CD8-positive, alpha-beta memory T cell (primary cell): ENCODE measurements around the gene LMBR1. TPM values are rescaled to one million over a fixed set of nuclear protein-coding genes. Genes with fewer than 3 reads are reported as not detected.
"Not testable (repeated sequence)": the region's sequence is repeated elsewhere in the genome, so short reads cannot be mapped to it uniquely, and the experiment has no call there.

Experiments used
- CTCF ChIA-PET: fragments of 350-600 bp; sonication (Branson Sonifier 250); formaldehyde crosslinking; loops from one replicate; lab custom pipeline; 2021; ENCODE audit warnings: antibody characterized with exemption; lab: Charles Lee
- POLR2A ChIA-PET: fragments of 350-600 bp; sonication (Branson Sonifier 250); formaldehyde crosslinking; loops from one replicate; lab custom pipeline; 2021; ENCODE audit warnings: antibody characterized with exemption; lab: Charles Lee
- DNase-seq, 5 donors: peaks; one replicate each; pipeline versions ENCODE4 v3.0.0 to v3.0.0-alpha.2; 2020 to 2022; ENCODE audit warnings: mixed read lengths in 1 of 5
- H3K27ac ChIP-seq: one replicate; pipeline ENCODE4 v1.7.0; 2013; ENCODE audit warnings: low read depth, mild to moderate bottlenecking, low read length, moderate library complexity
- H3K27me3 ChIP-seq: 2 replicates; pipeline ENCODE4 v1.7.0; 2013; ENCODE audit warnings: low read length, mild to moderate bottlenecking; ENCODE audit not compliant: insufficient read depth, poor library complexity, severe bottlenecking
- H3K36me3 ChIP-seq: 2 replicates; pipeline ENCODE4 v1.7.0; 2013; ENCODE audit warnings: mild to moderate bottlenecking, low read length, moderate library complexity; ENCODE audit not compliant: insufficient read depth
- H3K4me1 ChIP-seq: 2 replicates; pipeline ENCODE4 v1.7.0; 2013; ENCODE audit warnings: mild to moderate bottlenecking, low read length, moderate library complexity; ENCODE audit not compliant: insufficient read depth
- H3K4me3 ChIP-seq: 2 replicates; pipeline ENCODE4 v1.7.0; 2013; ENCODE audit warnings: mild to moderate bottlenecking, low read length
- H3K9me3 ChIP-seq: 2 replicates; pipeline ENCODE4 v1.7.0; 2013; ENCODE audit warnings: mild to moderate bottlenecking, low read length
- H3K27ac Mint-ChIP-seq, 8 donors: one replicate each; pipeline ENCODE4 v1.8.0; 2020 to 2021; ENCODE audit warnings: mixed read lengths in 8 of 8, mild to moderate bottlenecking in 6 of 8, inconsistent platforms in 3 of 8, moderate library complexity in 3 of 8
- H3K27me3 Mint-ChIP-seq, 2 donors: one replicate each; pipeline ENCODE4 v1.8.0; 2020 to 2021; ENCODE audit warnings: mixed read lengths in 2 of 2, mild to moderate bottlenecking in 1 of 2, moderate library complexity in 1 of 2
- H3K36me3 Mint-ChIP-seq, 3 donors: one replicate each; pipeline ENCODE4 v1.8.0; 2020 to 2021; ENCODE audit warnings: mixed read lengths in 3 of 3, inconsistent platforms in 1 of 3, mild to moderate bottlenecking in 1 of 3
- H3K4me1 Mint-ChIP-seq, 3 donors: one replicate each; pipeline ENCODE4 v1.8.0; 2020 to 2021; ENCODE audit warnings: mixed read lengths in 3 of 3, inconsistent platforms in 1 of 3, mild to moderate bottlenecking in 1 of 3
- H3K4me3 Mint-ChIP-seq, 7 donors: one replicate each; pipeline ENCODE4 v1.8.0; 2020 to 2021; ENCODE audit warnings: mixed read lengths in 7 of 7, mild to moderate bottlenecking in 6 of 7, moderate library complexity in 4 of 7, inconsistent platforms in 2 of 7
- H3K9me3 Mint-ChIP-seq, 5 donors: one replicate each; pipeline ENCODE4 v1.8.0; 2020 to 2022; ENCODE audit warnings: mixed read lengths in 5 of 5, mild to moderate bottlenecking in 3 of 5, moderate library complexity in 2 of 5, inconsistent platforms in 1 of 5
- polyA plus RNA-seq: library from polyadenylated mRNA; unstranded; fragments of 300-500 nt; fragmentation: Illumina TruSeq; gene quantifications from one replicate; pipeline ENCODE4 v1.2.3, GENCODE V29; 2021
- total RNA-seq, 2 experiments: library from RNA; stranded (reverse); gene quantifications; one replicate each; pipeline ENCODE4 v1.2.3, GENCODE V29; 2021

Gene LMBR1
- total and polyA plus RNA-seq, 3 experiments from 2014 or later = 26.8 to 51.9 (median 49.2) TPM

DNA sequence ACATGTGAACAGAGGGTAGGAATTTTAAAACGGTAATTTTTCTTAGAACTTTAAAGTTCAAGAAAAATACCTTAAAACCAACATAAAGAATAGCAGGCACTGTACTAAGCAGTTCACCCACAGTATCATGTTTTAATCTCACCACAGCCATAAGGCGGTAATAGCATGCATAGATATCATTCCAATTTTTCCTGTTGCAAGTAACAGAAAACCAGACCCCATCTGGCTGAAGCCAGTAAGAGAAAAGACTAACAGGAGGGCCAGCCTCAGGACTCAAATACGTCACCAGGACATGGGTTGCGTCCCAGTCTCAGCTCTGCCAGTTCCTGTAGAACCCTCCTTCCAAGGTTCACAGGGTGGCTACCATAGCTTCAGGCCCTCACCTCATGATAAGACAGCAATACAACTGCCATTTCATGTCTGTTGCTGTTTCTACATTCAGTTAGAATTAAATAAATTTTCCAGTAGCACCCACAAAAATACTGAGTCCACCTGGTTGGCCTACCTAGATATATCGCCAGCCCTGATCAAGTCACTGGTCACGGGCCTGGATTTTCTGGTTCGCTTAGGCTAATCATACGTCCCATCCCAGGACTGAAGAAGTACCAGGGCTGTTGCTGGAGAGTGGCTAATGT, 254.4 kb downstream of the LMBR1 start:
- H3K4me3 Mint-ChIP-seq = peak overlapping the region in 4 of 7 donors; percentile 28 to 80 (median 54)
- peak overlapping the region in 3 of 8 donors; percentile 60 to 89 (median 72) for H3K27ac Mint-ChIP-seq
- no peak for DNase-seq
- Histone ChIP-seq H3K4me1 (peaks cover 16% of the 10 kb centered on the region), H3K4me3 (no peak overlapping the region), H3K27ac (peak overlapping the region; percentile 83), H3K27me3 (no peaks in the 10 kb centered on the region), H3K9me3 (no peaks in the 10 kb centered on the region), H3K36me3 (no peaks in the 10 kb centered on the region)
- H3K27me3 Mint-ChIP-seq = peaks cover 18 to 71% of the 10 kb centered on the region in 2 donors
- ChIA-PET POLR2A (no interaction called here), CTCF (no interaction called here)
- peaks cover 6 to 10% (median 6%) of the 10 kb centered on the region in 5 donors for H3K9me3 Mint-ChIP-seq
- H3K4me1 Mint-ChIP-seq = peaks cover 11 to 20% (median 20%) of the 10 kb centered on the region in 3 donors
- H3K36me3 Mint-ChIP-seq = peaks cover 0 to 4% (median 0%) of the 10 kb centered on the region in 3 donors

DNA sequence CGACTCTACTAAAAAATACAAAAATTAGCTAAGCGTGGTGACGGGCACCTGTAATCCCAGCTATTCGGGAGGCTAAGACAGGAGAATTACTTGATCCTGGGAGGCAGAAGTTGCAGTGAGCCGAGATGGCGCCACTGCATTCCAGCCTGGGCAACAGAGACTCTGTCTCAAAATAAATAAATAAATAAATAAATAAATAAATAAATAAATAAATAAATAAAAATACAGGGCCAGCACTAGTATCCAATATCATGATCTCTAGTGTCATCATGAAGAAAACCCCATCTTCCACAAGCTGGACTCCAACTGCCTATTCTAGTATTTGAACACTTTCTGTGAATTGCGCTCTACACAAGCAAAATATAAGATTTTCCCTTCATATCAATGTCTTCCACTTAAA, 255.9 kb downstream of the LMBR1 start:
- CTCF ChIA-PET, H3K4me3 ChIP-seq, H3K27ac ChIP-seq, H3K36me3 Mint-ChIP-seq, POLR2A ChIA-PET, DNase-seq, H3K27ac Mint-ChIP-seq, H3K27me3 ChIP-seq, H3K36me3 ChIP-seq, H3K9me3 ChIP-seq: not testable (repeated sequence)
- peaks cover 11 to 20% (median 20%) of the 10 kb centered on the region in 3 donors for H3K4me1 Mint-ChIP-seq
- peaks cover 16% of the 10 kb centered on the region for H3K4me1 ChIP-seq
- H3K9me3 Mint-ChIP-seq = peaks cover 6 to 10% (median 6%) of the 10 kb centered on the region in 5 donors
- peak overlapping the region in 1 of 7 donors; percentile 59 for H3K4me3 Mint-ChIP-seq
- H3K27me3 Mint-ChIP-seq = peaks cover 16 to 65% of the 10 kb centered on the region in 2 donors

DNA sequence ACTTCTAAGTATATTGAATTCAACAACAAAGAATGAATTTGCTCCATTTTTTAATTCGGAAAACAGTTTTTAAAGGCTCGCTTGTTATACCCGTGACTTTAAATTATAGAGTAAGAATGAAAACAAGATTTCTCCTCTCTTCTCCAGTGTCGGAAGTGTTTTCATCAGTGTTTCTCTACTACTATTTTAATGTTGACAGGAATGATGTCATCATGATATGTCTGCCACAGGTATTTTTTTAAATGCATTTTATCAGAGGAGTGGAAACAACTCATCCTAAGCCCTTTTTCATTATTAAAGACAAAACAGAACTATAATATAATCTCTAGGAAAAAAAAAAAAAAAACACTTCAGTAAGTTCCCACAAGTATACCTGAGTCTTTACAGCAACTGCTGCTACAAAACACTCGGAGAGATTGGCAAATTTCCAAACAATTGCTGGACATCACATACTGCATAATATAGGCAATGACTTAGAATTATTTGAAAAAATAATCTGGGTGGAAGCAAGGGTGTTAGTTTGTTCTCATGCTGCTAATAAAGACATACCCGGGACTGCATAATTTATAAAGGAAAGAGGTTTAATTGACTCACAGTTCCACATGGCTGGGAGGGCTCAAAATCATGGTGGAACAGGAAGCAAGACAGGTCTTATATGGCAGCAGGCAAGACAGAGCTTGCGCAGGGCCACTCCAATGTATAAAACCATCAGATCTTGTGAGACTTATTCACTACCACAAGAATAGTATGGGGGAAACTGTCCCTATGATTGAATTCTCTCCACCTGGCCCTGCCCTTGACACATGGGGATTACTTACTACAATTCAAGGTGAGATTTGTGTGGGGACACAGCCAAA, 257.2 kb downstream of the LMBR1 start:
- Histone ChIP-seq H3K27me3 (no peaks in the 10 kb centered on the region), H3K4me3 (no peak overlapping the region), H3K9me3 (no peaks in the 10 kb centered on the region), H3K36me3 (no peaks in the 10 kb centered on the region), H3K4me1 (peaks cover 5% of the 10 kb centered on the region), H3K27ac (no peak overlapping the region)
- DNase-seq = no peak
- CTCF ChIA-PET = no interaction called here
- H3K4me1 Mint-ChIP-seq = peaks cover 5 to 12% (median 12%) of the 10 kb centered on the region in 3 donors
- no peak overlapping the region for H3K4me3 Mint-ChIP-seq
- peaks cover 6 to 10% (median 6%) of the 10 kb centered on the region in 5 donors for H3K9me3 Mint-ChIP-seq
- H3K27me3 Mint-ChIP-seq = peaks cover 12 to 54% of the 10 kb centered on the region in 2 donors
- H3K36me3 Mint-ChIP-seq = peaks cover 0 to 4% (median 0%) of the 10 kb centered on the region in 3 donors
- H3K27ac Mint-ChIP-seq = peak overlapping the region in 1 of 8 donors; percentile 29
- POLR2A ChIA-PET = no interaction called here

DNA sequence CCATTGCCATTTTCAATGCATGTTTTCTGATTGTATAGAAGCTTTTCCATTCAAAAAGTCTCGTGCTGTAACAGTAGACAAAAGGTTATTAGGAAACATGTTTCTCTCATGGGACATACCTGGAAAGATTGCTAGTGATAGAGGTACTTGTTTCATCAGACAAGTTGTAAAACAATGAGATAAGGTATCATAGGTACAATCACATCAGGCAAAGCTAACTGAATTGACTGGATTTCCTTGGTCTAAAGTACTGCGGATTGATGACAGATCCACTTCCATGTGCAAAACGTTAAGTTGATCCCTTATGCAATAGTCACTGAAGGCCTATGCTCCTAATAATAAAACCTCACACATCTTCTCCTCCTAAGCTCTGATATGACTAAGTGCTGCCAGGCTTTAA, 258.9 kb downstream of the LMBR1 start:
- Mint-ChIP-seq H3K4me3 (no peak overlapping the region), H3K27me3 (peaks cover 8 to 49% of the 10 kb centered on the region in 2 donors), H3K4me1 (peaks cover under 1 to 4% (median 3%) of the 10 kb centered on the region in 3 donors), H3K9me3 (peaks cover 2 to 12% (median 7%) of the 10 kb centered on the region in 5 donors), H3K27ac (no peak overlapping the region), H3K36me3 (peaks cover 0 to 4% (median 1%) of the 10 kb centered on the region in 3 donors)
- Histone ChIP-seq H3K4me1 (no peaks in the 10 kb centered on the region), H3K27ac (no peak overlapping the region), H3K27me3 (no peaks in the 10 kb centered on the region), H3K36me3 (no peaks in the 10 kb centered on the region), H3K9me3 (no peaks in the 10 kb centered on the region), H3K4me3 (no peak overlapping the region)
- DNase-seq = no peak
- ChIA-PET POLR2A (no interaction called here), CTCF (no interaction called here)

DNA sequence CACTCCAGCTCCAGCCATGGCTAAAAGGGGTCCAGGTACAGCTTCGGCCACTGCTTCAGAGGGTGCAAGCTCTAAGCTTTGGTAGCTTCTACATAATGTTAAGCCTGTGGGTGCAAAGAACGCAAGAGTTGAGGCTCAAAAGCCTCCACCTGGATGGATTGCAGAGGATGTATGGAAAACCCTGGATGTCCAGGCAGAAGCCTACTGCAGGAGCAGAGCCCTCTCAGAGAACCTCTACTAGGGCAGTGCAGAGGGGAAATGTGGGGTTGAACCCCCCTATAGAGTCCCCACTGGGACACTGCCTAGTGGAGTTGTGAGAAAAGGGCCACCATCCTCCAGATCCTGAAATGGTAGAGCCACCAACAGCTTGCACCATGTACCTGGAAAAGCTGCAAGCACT, 263.1 kb downstream of the LMBR1 start:
- H3K27me3 ChIP-seq = no peaks in the 10 kb centered on the region
- CTCF ChIA-PET = no interaction called here

DNA sequence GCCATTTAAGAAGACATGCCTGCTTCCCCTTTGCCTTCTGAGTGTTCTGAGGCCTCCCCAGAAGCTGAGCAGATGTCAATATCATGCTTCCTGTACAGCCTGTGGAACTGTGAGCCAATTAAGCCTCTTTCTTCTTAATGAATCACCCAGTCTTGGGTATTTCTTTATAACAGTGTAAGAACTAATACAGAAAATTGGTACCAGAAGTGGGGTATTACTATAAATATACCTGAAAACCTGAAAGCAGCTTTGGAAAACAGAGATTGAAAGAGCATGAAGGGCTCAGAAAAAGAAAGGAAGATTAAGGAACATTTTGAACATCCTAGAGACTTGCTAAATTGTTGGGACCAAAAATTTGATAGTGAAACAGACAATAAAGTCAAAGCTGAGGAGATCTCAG, 264.4 kb downstream of the LMBR1 start:
- DNase-seq = no peak
- H3K9me3 Mint-ChIP-seq = peaks cover 7 to 25% (median 17%) of the 10 kb centered on the region in 5 donors
- H3K4me3 Mint-ChIP-seq = no peak overlapping the region
- Histone ChIP-seq H3K9me3 (no peaks in the 10 kb centered on the region), H3K4me3 (no peak overlapping the region), H3K27ac (no peak overlapping the region), H3K27me3 (no peaks in the 10 kb centered on the region), H3K36me3 (no peaks in the 10 kb centered on the region), H3K4me1 (no peaks in the 10 kb centered on the region)
- H3K4me1 Mint-ChIP-seq = peaks cover 0 to 5% (median 4%) of the 10 kb centered on the region in 3 donors
- peaks cover 5 to 16% of the 10 kb centered on the region in 2 donors for H3K27me3 Mint-ChIP-seq
- peaks cover 0 to 1% (median 0%) of the 10 kb centered on the region in 3 donors for H3K36me3 Mint-ChIP-seq
- no peak overlapping the region for H3K27ac Mint-ChIP-seq
- ChIA-PET POLR2A (no interaction called here), CTCF (no interaction called here)

More for the DNA sequence above, 263.1 kb downstream of the LMBR1 start:
- Mint-ChIP-seq H3K4me1 (peaks cover 0 to 3% (median 0%) of the 10 kb centered on the region in 3 donors), H3K27me3 (peaks cover 5 to 29% of the 10 kb centered on the region in 2 donors), H3K36me3 (peaks cover 0 to 1% (median 0%) of the 10 kb centered on the region in 3 donors), H3K9me3 (peaks cover 7 to 25% (median 17%) of the 10 kb centered on the region in 5 donors), H3K27ac (no peak overlapping the region), H3K4me3 (no peak overlapping the region)
- H3K4me3 ChIP-seq = no peak overlapping the region
- no peaks in the 10 kb centered on the region for H3K9me3 ChIP-seq
- no peak for DNase-seq
- H3K4me1 ChIP-seq = no peaks in the 10 kb centered on the region
- H3K36me3 ChIP-seq = no peaks in the 10 kb centered on the region
- POLR2A ChIA-PET = no interaction called here
- H3K27ac ChIP-seq = no peak overlapping the region
